Astrocyte (in vitro differentiated cells and primary cell): ENCODE results near the gene NTN3.

Experiments
- CTCF ChIP-seq: IDR thresholded peaks from 2 replicates; pipeline ENCODE4 v1.5.1; 2011; ENCODE audit warnings: low read depth, mild to moderate bottlenecking, inconsistent platforms, low read length, moderate library complexity; ENCODE audit not compliant: insufficient read depth
- EZH2 ChIP-seq: IDR thresholded peaks from 2 replicates; pipeline ENCODE4 v1.6.1; 2012; ENCODE audit warnings: mild to moderate bottlenecking, low read length, inconsistent platforms; ENCODE audit not compliant: insufficient read depth

GRCh38 chr16:2496223-2497115 lies 25.4 kb downstream of the NTN3 start:
- no peak for TF ChIP-seq CTCF
- TF ChIP-seq EZH2 = no peak
